ENCODE data around the gene TRIM50. TPM values are rescaled to one million over a fixed set of nuclear protein-coding genes. Genes with fewer than 3 reads are reported as not detected.

TRIM50 gene
- total and polyA plus RNA-seq, 2 donors (not counting 1 experiment from before 2014, with no cell fraction given) = not detected

DNA sequence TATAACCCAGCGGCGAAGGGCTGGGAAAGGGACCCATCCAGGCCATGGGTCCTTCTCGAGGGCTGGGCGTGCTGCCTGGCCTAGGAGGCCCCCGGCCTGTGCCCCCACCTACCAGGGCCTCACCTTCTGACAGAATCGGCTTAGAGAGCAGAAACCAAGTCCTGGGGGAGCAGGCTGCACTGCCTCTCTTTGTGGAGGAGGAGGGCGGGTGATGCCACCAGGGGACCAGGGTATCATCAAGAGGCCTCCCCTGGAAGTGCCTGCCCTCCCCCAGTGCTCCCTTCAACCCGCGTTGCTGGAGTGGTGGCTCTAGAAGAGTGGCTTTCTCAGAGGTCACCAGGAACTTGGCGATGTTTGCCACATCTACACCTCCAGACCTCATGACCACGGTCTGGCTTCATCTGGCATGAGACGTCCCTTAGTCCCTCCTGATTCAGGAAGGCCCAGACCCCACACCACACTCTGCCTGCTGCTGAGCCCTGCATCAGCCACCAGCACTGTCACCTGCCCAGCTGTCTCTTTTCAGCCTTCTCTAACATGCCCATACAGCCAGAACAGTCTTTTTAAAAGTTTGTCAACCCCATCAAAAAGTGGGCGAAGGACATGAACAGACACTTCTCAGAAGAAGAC is 32.0 kb upstream of the TRIM50 start:
- Histone ChIP-seq H3K9ac (ENCODE audit: insufficient read depth, low read length) (no peak overlapping the region), H2AFZ (ENCODE audit: low read length) (no peak overlapping the region), H3K27ac (ENCODE audit: insufficient read depth, low read length) (no peak overlapping the region), H3K4me3 (replicated peaks in 1 of 4; ENCODE audit: control extremely low read depth in 1 of 4, insufficient read depth in 1 of 4, low read depth in 3 of 4, low read length in 4 of 4) (no peak overlapping the region), H3K36me3 (ENCODE audit: control insufficient read depth, insufficient read depth, low read length) (no peaks in the 10 kb centered on the region), H3K27me3 (ENCODE audit: control insufficient read depth, insufficient read depth, low read length) (peaks cover 4% of the 10 kb centered on the region), H3K79me2 (ENCODE audit: control insufficient read depth, insufficient read depth, low read length) (no peaks in the 10 kb centered on the region), H3K4me1 (ENCODE audit: control insufficient read depth, extremely low read depth, insufficient read depth, low read length) (peaks cover 3% of the 10 kb centered on the region), H3K9me3 (ENCODE audit: control insufficient read depth, insufficient read depth, low read depth, low read length) (no peaks in the 10 kb centered on the region), H4K20me1 (ENCODE audit: control insufficient read depth, extremely low read depth, insufficient read depth, low read length) (no peaks in the 10 kb centered on the region), H3K4me2 (ENCODE audit: extremely low read depth, insufficient read depth, low read length) (no peak overlapping the region)
- no peak for DNase-seq (ENCODE audit: low read depth in 2 of 2)
- TF ChIP-seq EZH2 (IDR thresholded peaks at IDR 0.05; ENCODE audit: low read length, missing control alignments) = no peak
- TF ChIP-seq, protein P1, sequence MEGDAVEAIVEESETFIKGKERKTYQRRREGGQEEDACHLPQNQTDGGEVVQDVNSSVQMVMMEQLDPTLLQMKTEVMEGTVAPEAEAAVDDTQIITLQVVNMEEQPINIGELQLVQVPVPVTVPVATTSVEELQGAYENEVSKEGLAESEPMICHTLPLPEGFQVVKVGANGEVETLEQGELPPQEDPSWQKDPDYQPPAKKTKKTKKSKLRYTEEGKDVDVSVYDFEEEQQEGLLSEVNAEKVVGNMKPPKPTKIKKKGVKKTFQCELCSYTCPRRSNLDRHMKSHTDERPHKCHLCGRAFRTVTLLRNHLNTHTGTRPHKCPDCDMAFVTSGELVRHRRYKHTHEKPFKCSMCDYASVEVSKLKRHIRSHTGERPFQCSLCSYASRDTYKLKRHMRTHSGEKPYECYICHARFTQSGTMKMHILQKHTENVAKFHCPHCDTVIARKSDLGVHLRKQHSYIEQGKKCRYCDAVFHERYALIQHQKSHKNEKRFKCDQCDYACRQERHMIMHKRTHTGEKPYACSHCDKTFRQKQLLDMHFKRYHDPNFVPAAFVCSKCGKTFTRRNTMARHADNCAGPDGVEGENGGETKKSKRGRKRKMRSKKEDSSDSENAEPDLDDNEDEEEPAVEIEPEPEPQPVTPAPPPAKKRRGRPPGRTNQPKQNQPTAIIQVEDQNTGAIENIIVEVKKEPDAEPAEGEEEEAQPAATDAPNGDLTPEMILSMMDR (conservative IDR thresholded peaks at IDR 0.05 in 1 of 2, IDR thresholded peaks at IDR 0.05 in 1 of 2; ENCODE audit: low read depth in 1 of 2, low read length in 2 of 2) = no peak

DNA sequence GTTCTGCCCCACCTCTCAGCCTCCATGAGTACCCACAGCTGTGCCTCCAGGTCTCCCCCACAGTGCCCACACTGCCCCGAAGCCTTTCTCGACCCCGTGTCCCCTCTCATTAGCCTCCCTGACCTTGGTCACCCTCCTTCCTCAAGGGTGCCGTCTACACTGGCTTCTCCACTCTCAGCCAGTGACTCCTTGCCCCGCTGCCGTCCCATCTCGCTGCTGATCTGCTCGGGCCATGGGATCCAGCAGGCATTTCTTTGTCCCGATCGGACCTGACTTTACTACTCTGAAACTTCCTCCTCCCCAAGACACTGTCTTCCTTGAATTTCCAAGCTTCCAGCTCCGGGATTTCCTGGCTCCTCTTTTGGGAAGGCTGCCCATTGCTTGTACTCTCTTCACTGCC is 31.4 kb upstream of the TRIM50 start:
- Histone ChIP-seq H3K4me3 (replicated peaks in 1 of 4; ENCODE audit: control extremely low read depth in 1 of 4, insufficient read depth in 1 of 4, low read depth in 3 of 4, low read length in 4 of 4) (no peak overlapping the region), H3K4me2 (ENCODE audit: extremely low read depth, insufficient read depth, low read length) (no peak overlapping the region), H3K4me1 (ENCODE audit: control insufficient read depth, extremely low read depth, insufficient read depth, low read length) (peaks cover 3% of the 10 kb centered on the region), H3K27me3 (ENCODE audit: control insufficient read depth, insufficient read depth, low read length) (peaks cover 3% of the 10 kb centered on the region), H3K9me3 (ENCODE audit: control insufficient read depth, insufficient read depth, low read depth, low read length) (no peaks in the 10 kb centered on the region), H3K36me3 (ENCODE audit: control insufficient read depth, insufficient read depth, low read length) (no peaks in the 10 kb centered on the region), H3K79me2 (ENCODE audit: control insufficient read depth, insufficient read depth, low read length) (no peaks in the 10 kb centered on the region), H2AFZ (ENCODE audit: low read length) (no peak overlapping the region), H4K20me1 (ENCODE audit: control insufficient read depth, extremely low read depth, insufficient read depth, low read length) (no peaks in the 10 kb centered on the region), H3K9ac (ENCODE audit: insufficient read depth, low read length) (no peak overlapping the region), H3K27ac (ENCODE audit: insufficient read depth, low read length) (no peak overlapping the region)
- no peak for DNase-seq (ENCODE audit: low read depth in 2 of 2)
- no peak for TF ChIP-seq EZH2 (IDR thresholded peaks at IDR 0.05; ENCODE audit: low read length, missing control alignments)
- TF ChIP-seq, protein P1 (conservative IDR thresholded peaks at IDR 0.05 in 1 of 2, IDR thresholded peaks at IDR 0.05 in 1 of 2; ENCODE audit: low read depth in 1 of 2, low read length in 2 of 2) = no peak

GRCh38 chr7:73358590-73359275 is 30.9 kb upstream of the TRIM50 start:
- Histone ChIP-seq H3K4me3 (replicated peaks in 1 of 4; ENCODE audit: control extremely low read depth in 1 of 4, insufficient read depth in 1 of 4, low read depth in 3 of 4, low read length in 4 of 4) (peak overlapping the region in 1 of 4 experiments; percentile 30), H4K20me1 (ENCODE audit: control insufficient read depth, extremely low read depth, insufficient read depth, low read length) (no peaks in the 10 kb centered on the region), H3K79me2 (ENCODE audit: control insufficient read depth, insufficient read depth, low read length) (no peaks in the 10 kb centered on the region), H3K9ac (ENCODE audit: insufficient read depth, low read length) (no peak overlapping the region), H3K27ac (ENCODE audit: insufficient read depth, low read length) (no peak overlapping the region), H3K9me3 (ENCODE audit: control insufficient read depth, insufficient read depth, low read depth, low read length) (no peaks in the 10 kb centered on the region), H3K36me3 (ENCODE audit: control insufficient read depth, insufficient read depth, low read length) (no peaks in the 10 kb centered on the region), H3K27me3 (ENCODE audit: control insufficient read depth, insufficient read depth, low read length) (no peaks in the 10 kb centered on the region), H2AFZ (ENCODE audit: low read length) (no peak overlapping the region), H3K4me1 (ENCODE audit: control insufficient read depth, extremely low read depth, insufficient read depth, low read length) (peaks cover 3% of the 10 kb centered on the region), H3K4me2 (ENCODE audit: extremely low read depth, insufficient read depth, low read length) (no peak overlapping the region)
- TF ChIP-seq, protein P1 (conservative IDR thresholded peaks at IDR 0.05 in 1 of 2, IDR thresholded peaks at IDR 0.05 in 1 of 2; ENCODE audit: low read depth in 1 of 2, low read length in 2 of 2) = no peak
- no peak for DNase-seq (ENCODE audit: low read depth in 2 of 2)
